MM.1S (cell line): ENCODE measurements around the gene RANBP1.

Experiments used
- DNase-seq: peaks from one replicate; pipeline ENCODE4 v3.0.0-alpha.2; 2015
- H2AFZ ChIP-seq: fragments of 300-600 bp; sonication (generic); 2 replicates; pipeline ENCODE4 v1.6.0; 2016; ENCODE audit warnings: antibody characterized with exemption, low read length
- H3F3A ChIP-seq: fragments of 300-600 bp; sonication (generic); 2 replicates; pipeline ENCODE4 v1.6.1; 2016; ENCODE audit warnings: mild to moderate bottlenecking, antibody characterized with exemption, low read length, moderate library complexity, mixed read lengths; ENCODE audit not compliant: insufficient read depth
- H3K27ac ChIP-seq: fragments of 300-600 bp; sonication (generic); 2 replicates; pipeline ENCODE4 v1.5.1; 2016; ENCODE audit warnings: mild to moderate bottlenecking, low read length
- H3K27me3 ChIP-seq: fragments of 300-600 bp; sonication (generic); replicated peaks from 2 replicates; pipeline ENCODE4 v1.6.0; 2016; ENCODE audit warnings: low read length; ENCODE audit not compliant: insufficient read depth
- H3K36me3 ChIP-seq: fragments of 300-600 bp; sonication (generic); replicated peaks from 2 replicates; pipeline ENCODE4 v1.6.1; 2016; ENCODE audit warnings: mild to moderate bottlenecking, low read length, mixed read lengths; ENCODE audit not compliant: insufficient read depth
- H3K4me1 ChIP-seq: fragments of 300-600 bp; sonication (generic); 2 replicates; pipeline ENCODE4 v1.6.1; 2016; ENCODE audit warnings: low read length, mixed read lengths
- H3K4me2 ChIP-seq: fragments of 300-600 bp; sonication (generic); 2 replicates; pipeline ENCODE4 v1.6.0; 2016; ENCODE audit warnings: low read depth, low read length
- H3K4me3 ChIP-seq: fragments of 300-600 bp; sonication (generic); 2 replicates; pipeline ENCODE4 v1.5.1; 2016; ENCODE audit warnings: low read length, mixed read lengths
- H3K79me2 ChIP-seq: fragments of 300-600 bp; sonication (generic); 2 replicates; pipeline ENCODE4 v1.6.1; 2016; ENCODE audit warnings: mixed run types, low read length, mixed read lengths
- H3K9ac ChIP-seq: fragments of 300-600 bp; sonication (generic); 2 replicates; pipeline ENCODE4 v1.6.1; 2016; ENCODE audit warnings: low read length, mixed read lengths
- H3K9me2 ChIP-seq: fragments of 300-600 bp; sonication (generic); replicated peaks from 2 replicates; pipeline ENCODE4 v1.6.1; 2016; ENCODE audit warnings: mild to moderate bottlenecking, low read length, mixed read lengths; ENCODE audit not compliant: insufficient read depth
- H3K9me3 ChIP-seq: fragments of 300-600 bp; sonication (generic); replicated peaks from 2 replicates; pipeline ENCODE4 v1.6.1; 2016; ENCODE audit warnings: mild to moderate bottlenecking, low read length, mixed read lengths; ENCODE audit not compliant: insufficient read depth
- H4K20me1 ChIP-seq: fragments of 300-600 bp; sonication (generic); 2 replicates; pipeline ENCODE4 v1.6.1; 2016; ENCODE audit warnings: mild to moderate bottlenecking, low read length, moderate library complexity, mixed read lengths; ENCODE audit not compliant: insufficient read depth
- CTCF ChIP-seq: fragments of 300-600 bp; sonication (generic); IDR thresholded peaks from 2 replicates; pipeline ENCODE4 v1.5.1; 2016; ENCODE audit warnings: antibody characterized with exemption, low read length, mixed read lengths
- EZH2 ChIP-seq: fragments of 300-600 bp; sonication (generic); optimal IDR thresholded peaks from 2 replicates; pipeline ENCODE3; 2017; ENCODE audit warnings: low read depth, mild to moderate bottlenecking, antibody characterized with exemption, low read length, mixed read lengths
- EZH2phosphoT487 ChIP-seq: fragments of 300-600 bp; sonication (generic); IDR thresholded peaks from 2 replicates; pipeline ENCODE4 v1.6.1; 2018; ENCODE audit warnings: antibody characterized with exemption, low read length

The RANBP1 gene

GRCh38 chr22:20142711-20143621, 27.1 kb downstream of the RANBP1 start:
- DNase-seq = no peak
- H3K4me2 ChIP-seq = no peak overlapping the region
- H3K9me2 ChIP-seq = no peaks in the 10 kb centered on the region
- no peaks in the 10 kb centered on the region for H4K20me1 ChIP-seq
- no peak overlapping the region for H3K27ac ChIP-seq
- H3K36me3 ChIP-seq = no peaks in the 10 kb centered on the region
- TF ChIP-seq EZH2phosphoT487 (no peak), CTCF (no peak), EZH2 (no peak)
- no peaks in the 10 kb centered on the region for H3K4me1 ChIP-seq
- H3K9me3 ChIP-seq = no peaks in the 10 kb centered on the region
- no peaks in the 10 kb centered on the region for H3K79me2 ChIP-seq
- H3K4me3 ChIP-seq = no peak overlapping the region
- no peak overlapping the region for H2AFZ ChIP-seq
- no peaks in the 10 kb centered on the region for H3F3A ChIP-seq
- H3K9ac ChIP-seq = no peak overlapping the region
- H3K27me3 ChIP-seq = no peaks in the 10 kb centered on the region

GRCh38 chr22:20143883-20144665, 28.2 kb downstream of the RANBP1 start:
- DNase-seq = no peak
- H3K27me3 ChIP-seq = no peaks in the 10 kb centered on the region
- H3K4me1 ChIP-seq = no peaks in the 10 kb centered on the region
- no peak overlapping the region for H3K9ac ChIP-seq
- no peak overlapping the region for H2AFZ ChIP-seq
- TF ChIP-seq EZH2 (no peak), CTCF (no peak), EZH2phosphoT487 (no peak)
- no peaks in the 10 kb centered on the region for H3K9me2 ChIP-seq
- no peaks in the 10 kb centered on the region for H3K9me3 ChIP-seq
- no peak overlapping the region for H3K4me2 ChIP-seq
- H3F3A ChIP-seq = no peaks in the 10 kb centered on the region
- no peaks in the 10 kb centered on the region for H4K20me1 ChIP-seq
- H3K27ac ChIP-seq = no peak overlapping the region
- no peaks in the 10 kb centered on the region for H3K36me3 ChIP-seq
- no peaks in the 10 kb centered on the region for H3K79me2 ChIP-seq
- no peak overlapping the region for H3K4me3 ChIP-seq

GRCh38 chr22:20145206-20145831, 29.4 kb downstream of the RANBP1 start:
- no peak overlapping the region for H3K4me2 ChIP-seq
- no peaks in the 10 kb centered on the region for H3K4me1 ChIP-seq

More at GRCh38 chr22:20145206-20145831, 29.4 kb downstream of the RANBP1 start:
- Histone ChIP-seq H3K79me2 (no peaks in the 10 kb centered on the region), H3K36me3 (no peaks in the 10 kb centered on the region), H3K27me3 (no peaks in the 10 kb centered on the region; the same call in none of the 2 replicates), H4K20me1 (no peaks in the 10 kb centered on the region), H2AFZ (no peak overlapping the region), H3K4me3 (no peak overlapping the region), H3K9ac (no peak overlapping the region), H3K9me2 (no peaks in the 10 kb centered on the region), H3K27ac (no peak overlapping the region), H3K9me3 (no peaks in the 10 kb centered on the region), H3F3A (no peaks in the 10 kb centered on the region)
- DNase-seq = no peak
- no peak for TF ChIP-seq EZH2phosphoT487
- TF ChIP-seq CTCF = no peak
- TF ChIP-seq EZH2 = no peak
